Activated naive CD8-positive, alpha-beta T cell treated with anti-CD3 and anti-CD28 coated beads, Interleukin-2, amount 50 U/mL, for 16 hours (primary cell): Measurements from ENCODE around the gene S100A5.

Experiments
- DNase-seq: peaks from one replicate; pipeline ENCODE4 v3.0.0-alpha.2; 2020; ENCODE audit warnings: low read depth, low spot score

The S100A5 gene

DNA sequence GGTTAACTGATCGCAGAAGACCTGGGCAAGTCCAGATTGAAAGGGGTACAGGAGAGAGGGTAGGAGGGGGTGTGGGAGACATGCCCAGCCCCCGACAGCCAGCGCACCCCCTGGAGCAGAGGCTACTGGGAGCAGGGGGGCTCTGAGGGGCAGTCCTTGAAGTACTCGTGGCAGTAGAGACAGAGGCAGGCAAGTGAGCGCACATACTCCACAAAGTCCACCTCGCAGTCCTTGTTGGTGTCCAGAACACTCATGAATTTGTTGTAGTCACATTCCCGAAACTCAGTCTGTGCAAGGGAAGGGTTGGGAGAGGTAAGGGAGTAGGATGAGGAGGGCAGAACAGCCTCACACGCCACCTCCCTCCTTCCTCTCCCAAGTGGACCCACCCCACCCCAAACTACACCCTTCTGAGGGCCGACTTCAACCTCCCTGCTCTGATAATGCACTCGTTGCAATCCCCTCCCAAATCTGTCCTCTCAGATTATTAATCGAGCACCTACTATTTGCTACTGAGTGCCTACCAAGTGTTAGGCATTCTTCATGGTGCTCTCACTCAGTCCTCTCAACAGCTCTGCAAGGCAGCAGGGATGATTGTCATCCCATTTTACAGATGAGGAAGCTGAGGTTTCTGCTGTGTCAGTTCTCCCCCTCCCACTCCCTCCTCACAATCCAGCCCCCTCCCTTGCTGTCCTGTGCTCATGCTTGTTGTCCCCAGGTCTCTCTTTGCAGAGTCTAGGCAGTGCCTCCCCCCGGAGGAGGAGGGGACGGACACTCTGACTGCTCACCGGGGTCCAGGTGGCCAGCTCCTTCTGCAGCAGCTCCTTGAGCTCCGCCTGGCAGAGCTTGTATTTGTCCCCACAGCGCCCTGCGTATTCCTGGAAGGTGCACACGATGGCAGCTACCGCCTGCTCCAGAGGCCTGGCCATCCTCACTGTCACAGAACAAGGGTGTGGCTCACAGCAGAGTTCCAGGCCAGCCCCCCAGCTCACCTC is 7.1 kb upstream of the S100A5 start:
- no peak for DNase-seq

DNA sequence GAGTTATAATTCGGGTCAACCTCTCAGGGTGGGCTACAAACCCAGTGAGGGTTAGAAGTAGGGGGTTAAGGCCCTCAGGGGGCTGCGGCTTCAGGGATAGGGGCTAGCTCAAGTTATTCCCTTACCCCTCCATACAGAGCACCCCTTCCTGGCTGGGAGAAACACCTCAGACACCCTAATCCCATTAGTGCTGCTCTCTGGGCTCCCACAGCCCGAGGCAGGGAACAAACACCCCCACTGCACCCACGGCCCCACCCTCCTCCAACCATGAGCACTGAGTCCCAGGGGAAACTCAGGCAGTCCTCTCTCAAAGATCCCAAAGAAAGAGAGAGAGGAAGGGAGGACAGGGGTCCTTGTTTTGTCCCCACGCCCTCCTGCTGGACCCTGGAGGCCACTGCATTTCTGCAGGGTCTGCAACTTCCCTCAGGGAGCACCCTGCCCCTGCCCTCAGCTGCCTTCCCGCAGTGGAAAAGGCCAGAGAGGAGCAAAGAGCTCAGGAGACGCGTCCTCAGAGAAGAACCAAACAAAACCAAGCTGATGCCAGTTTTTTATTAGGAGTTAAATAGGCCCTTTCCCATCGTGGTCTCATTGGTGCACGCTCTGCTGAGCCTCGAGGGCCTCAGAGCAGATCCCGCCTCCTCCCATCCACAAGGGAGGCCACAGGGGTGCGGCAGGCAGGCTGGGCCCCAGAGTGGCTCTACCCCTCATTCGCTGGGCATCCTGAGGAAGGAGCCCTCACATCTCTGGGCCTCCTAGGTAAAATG is 6.2 kb upstream of the S100A5 start:
- no peak for DNase-seq

DNA sequence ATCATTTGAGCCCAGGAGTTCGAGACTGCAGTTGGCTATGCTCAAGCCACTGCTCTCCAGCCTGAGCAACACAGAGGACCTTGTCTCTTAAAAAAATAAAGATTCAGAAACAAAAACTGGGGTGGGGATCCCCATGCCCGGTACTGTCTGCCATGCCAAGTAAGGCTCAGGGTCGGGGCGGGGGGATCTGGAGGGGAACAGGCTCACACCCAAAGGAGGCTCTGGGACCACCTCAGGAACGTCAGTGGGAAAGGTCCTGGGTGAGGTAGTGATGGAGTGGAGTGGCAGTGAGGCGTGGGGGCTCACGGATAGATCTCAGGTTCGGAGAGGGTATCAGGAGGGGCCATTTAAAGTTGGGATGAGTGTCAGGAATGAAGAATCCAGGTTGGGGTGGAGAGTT is 5.6 kb upstream of the S100A5 start:
- DNase-seq, result no peak

DNA sequence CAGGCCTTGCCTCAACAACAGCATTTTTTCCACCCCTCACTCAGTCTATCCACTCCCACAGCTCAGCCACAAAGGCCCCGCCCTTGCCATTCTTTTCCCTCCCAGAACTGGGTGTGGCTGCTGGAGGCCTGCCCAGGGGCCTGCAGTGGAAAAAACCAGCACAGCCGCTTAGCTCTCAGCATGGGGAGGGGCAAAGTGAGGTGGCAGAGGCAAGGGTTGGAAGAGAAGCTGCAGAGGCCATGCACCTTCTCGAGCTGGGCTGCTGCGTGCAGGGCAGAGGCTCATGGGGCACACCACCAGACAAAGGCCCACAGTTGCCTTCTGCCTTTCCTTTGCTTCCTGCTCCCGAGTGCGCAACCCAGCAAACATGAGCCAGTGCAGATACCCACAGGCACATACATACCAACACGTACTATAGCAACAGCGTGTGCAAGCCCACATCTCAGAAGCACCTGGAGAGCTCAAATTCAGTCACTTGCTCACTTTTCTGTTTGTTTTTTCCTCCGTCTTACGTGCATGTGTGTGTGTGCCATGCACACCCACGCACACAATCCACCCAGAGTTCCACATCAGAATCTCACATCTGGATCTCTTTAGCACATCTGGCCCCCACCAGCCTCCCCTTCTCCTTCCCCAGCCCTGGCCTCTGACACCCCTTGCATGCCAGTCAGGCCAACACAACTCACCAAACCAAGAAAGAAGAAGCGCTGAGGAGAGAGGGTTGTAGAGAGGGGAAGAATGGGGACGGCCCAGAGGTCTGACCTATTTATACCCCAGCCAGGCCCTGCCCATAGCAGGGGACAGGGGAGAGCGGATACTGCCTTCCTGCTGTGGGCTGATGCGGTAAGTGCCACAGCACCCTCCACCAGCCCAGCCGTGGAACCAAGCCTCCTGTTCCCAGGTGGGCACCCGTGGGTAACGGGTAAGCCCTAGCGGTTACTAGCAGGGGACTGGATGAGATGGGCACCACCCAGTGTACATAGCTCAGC is 4.6 kb upstream of the S100A5 start, which contains the start of gene S100A4:
TSS of gene S100A4 (minus strand) at position 740 of the 989 bp plus-strand sequence. CDS start 1,012 bp downstream, outside the sequence.
- peak; percentile 82 for DNase-seq

DNA sequence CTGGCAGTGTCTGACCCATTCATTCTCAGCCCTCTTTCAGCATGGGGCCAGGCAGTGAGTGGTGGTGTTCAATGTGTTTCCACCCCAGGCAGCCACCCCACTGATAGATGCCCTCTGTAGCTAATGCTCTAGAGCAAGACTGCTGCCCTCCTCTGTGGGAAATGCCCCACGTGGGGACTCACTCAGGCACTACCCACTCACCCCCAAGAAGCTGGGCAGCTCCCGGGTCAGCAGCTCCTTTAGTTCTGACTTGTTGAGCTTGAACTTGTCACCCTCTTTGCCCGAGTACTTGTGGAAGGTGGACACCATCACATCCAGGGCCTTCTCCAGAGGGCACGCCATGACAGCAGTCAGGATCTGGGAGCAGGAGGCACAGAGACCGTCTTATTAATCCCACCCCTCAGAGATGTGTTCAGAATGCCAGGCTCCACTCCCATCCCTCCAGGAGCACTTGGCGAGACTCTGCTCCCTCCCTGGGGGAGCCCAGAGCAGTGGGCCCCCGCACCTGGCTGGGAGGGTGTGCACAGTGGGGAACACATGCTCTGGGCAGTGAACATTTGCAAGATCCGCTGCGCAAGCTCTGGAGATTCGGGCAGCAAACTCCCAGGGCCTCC is 3.8 kb upstream of the S100A5 start:
- DNase-seq, result no peak

DNA sequence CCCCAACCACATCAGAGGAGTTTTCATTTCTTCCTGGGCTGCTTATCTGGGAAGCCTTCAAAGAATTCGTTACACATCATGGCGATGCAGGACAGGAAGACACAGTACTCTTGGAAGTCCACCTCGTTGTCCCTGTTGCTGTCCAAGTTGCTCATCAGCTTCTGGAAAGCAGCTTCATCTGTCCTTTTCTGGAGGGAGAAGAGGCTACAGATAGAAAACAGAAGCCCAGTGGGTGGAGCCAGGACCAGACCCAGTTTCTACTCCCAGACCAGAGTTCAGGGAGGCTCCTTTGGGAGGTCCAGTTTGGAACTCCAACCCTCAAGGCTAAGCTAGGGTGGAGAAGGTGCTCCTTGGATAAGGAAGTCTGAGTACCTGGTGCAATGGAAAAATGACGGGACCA is 3.0 kb upstream of the S100A5 start:
- no peak for DNase-seq

DNA sequence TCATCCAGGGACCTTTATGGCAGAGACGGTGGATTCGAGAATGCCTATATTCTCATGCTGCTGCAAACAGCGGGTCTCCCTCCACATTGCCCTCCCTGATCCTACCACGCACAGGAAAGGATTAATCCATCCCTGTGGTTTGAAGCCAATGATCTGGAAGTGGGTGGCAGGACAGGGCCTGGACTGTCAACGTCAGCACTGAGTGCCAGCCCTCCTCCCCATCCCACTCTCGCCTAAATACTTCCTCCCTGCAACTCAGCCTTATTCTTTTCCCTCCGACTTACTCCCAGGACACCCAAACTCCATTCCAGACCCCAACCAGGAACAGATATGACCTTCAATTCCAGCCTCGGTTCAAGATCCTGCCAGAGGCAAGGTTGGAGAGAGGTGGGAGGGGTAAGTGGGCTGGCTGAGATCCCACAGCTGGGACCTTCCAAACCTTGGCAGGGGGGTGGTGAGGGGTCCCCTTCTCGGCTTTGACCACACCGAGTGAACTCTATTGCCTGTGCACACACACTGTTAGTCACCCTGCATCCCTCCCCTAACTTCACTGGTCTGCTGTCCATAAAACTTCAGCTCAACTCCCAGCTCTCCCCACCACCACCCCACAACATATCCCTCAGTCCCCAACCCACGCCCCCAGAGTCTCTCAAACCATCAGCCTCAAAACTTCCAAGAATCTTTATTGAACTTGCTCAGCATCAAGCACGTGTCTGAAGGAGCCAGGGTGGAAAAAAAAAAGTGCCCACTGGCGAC is 2.4 kb upstream of the S100A5 start:
- DNase-seq, result no peak

DNA sequence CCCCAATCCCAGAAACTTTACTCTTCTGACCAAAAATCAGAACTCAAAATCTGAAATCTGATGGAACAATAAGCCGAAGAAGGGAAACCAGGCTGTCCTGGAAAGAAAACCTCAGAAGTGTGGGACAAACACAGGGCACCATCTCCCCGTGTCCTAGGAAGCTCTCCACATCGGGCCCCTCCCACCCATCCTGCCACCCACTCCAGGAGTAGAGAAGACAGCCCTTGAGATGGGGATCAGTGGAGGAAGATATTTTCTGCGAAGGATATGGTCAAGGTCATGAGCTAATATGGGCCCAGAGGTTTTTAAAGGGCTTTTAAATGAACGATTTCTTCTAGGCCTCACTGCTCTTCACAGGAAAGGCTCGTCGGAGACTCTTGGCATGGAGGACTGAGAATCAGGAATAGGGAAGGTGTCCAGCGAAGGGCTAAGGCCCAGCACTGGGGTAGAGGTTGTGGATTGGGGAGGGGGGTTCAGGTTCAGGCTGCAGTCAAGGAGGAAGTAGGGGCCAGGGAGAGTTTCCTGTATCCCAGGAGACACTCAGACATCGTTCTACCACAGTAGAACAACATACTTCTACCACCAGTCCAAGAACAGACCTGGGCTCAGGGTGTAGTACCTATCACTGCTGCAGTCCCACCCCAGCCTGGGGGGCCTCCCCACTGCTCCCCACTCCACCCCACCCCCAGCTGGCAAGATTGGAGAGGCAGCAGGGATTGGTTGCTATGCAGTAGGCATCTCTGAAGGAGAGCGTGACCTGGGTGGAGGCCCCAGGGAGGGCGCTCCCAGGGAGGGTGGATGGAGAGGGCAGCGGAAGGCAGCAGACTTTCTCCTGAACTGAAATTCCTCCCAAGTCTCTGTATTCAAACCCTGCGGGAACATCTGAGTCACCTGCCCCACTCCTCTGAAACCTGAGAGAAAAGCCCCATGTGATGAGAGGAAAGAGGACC is 1.2 kb upstream of the S100A5 start:
- no peak for DNase-seq

DNA sequence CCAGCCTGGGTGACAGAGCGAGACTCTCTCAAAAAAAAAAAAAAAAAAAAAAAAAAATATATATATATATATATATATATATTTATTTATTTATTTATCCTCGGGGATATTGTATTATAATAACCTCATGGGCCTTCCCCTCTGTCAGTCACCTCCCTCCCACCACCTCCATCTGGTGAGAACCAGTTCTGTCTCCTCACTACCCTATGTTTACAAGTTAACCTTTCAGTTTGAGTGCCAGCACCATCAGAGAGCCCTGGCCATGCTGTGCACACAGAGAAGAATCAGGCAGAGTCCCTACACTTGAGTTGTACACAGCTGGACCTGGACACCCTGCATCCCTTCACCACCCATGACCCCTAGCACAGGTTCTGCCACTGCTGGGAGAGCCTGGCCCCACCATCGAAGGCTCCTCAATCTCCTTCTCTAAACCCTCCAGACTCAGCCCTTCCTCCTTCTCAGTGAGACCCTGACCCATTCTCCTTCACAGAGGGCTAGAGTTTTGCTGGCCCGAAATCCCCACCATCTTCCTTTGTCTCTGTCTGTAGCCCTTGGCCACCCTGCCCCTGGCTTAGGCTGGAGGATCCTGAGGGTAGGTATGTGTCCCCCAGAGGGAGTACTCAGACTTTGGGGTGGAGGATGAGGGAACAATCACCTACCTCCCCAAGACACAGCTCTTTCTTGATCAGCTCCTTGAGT is 1.2 kb downstream of the S100A5 start:
- no peak for DNase-seq

DNA sequence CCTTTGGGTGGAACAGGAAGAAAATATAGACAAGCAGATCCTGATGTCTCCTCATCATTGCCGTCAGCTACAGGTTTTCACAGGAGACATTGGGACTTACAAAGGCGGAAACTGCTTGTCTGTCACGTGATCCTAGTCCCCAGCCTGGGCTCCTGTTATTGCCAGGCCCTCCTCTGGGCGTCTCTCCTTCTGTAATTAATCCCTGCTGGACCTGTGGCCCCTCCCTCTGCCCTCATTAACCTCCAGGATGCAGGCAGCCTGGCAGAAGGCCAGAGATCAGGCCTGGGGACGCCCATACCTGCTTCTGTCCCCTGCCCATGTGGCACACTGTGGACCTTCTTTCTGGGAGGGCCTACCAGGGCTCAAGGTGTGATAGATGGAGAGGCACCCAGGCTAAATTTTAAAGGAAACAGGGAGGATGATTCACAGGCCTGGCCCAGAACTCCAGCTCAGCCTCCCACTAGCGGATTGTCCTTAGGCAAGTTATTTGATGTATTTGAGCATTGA is 2.4 kb downstream of the S100A5 start:
- no peak for DNase-seq

DNA sequence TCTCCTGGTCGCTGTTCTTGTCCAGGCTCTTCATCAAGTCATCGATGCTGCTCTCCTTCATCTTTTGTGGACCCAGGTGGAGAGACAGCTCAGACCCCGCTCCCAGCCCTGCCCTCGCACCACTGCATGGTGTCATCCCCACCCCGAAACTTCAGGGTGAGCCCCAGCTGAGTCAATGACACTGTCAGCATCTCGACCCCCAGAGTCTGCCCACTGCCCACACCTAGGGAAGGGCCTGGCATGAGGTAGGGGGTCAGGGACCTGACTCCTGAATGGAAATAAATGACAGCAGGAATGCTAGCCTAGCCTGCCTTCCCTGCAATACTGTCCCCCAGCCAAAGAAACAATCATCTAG is 3.4 kb downstream of the S100A5 start:
- DNase-seq, result no peak

DNA sequence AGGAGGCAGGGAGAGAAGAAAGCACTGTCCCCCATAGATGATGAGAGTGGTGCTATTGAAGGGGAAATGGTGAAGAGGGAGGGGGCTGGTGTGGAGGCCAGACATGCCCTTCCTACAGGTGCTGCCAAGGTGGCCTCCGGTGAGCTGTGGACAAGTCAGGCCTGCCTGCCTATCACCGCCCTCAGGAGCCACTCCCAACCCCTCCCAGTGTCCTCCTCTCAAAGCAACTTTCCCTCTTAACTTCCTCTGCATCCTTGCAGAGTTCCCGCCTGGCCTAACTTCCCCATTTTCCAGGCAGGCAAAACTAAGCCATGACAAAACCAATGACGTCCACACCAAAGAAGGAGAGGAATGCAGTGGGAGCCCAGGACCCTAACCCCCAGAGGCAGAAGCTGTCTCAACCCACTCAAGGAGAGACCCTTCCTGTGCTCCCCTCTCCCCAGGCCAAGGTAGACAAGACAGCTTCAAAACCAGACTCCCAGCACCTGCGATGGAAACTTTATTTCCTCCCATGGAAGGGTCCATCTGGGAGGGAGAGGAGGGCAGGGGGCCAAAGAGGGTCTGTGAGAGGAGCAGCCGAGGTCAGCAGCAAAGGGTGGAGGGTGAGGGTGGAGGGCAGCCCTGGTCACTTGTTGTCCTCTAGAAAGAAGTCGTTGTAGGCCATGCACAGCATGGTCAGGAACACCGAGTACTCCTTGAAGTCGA is 3.9 kb downstream of the S100A5 start:
- no peak for DNase-seq

DNA sequence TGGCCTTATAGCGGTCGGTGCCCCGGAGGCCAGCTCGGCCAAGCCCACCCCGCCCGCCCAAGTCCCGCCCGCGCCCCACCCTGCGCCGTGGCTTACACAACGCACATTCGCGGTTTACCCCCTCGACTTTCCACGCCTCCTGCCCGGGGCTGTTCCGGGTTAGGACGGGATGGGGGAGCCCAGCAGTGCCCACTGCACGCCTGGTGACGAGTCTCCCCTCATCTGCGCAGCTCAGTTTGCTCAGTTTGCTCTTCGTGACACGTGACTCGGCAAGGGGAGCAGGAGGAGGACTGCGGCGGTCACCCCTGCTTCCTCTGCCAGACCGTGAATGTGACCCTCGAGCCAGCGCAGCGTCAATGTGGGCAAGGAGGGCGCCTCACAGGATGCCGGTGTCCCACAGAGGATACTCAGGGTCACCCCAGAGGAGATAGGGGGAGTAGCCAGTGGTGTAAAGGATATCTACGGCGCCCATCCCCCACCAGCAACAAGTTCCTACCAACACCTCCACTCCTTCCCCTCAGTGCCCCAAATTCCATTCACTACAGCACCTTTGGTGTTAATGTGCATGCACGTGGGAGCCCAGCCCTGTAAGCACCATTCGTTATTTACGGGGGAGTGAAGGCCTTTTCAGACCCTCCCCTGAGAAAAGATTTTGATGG is 4.6 kb downstream of the S100A5 start:
- DNase-seq, result peak; percentile 61

DNA sequence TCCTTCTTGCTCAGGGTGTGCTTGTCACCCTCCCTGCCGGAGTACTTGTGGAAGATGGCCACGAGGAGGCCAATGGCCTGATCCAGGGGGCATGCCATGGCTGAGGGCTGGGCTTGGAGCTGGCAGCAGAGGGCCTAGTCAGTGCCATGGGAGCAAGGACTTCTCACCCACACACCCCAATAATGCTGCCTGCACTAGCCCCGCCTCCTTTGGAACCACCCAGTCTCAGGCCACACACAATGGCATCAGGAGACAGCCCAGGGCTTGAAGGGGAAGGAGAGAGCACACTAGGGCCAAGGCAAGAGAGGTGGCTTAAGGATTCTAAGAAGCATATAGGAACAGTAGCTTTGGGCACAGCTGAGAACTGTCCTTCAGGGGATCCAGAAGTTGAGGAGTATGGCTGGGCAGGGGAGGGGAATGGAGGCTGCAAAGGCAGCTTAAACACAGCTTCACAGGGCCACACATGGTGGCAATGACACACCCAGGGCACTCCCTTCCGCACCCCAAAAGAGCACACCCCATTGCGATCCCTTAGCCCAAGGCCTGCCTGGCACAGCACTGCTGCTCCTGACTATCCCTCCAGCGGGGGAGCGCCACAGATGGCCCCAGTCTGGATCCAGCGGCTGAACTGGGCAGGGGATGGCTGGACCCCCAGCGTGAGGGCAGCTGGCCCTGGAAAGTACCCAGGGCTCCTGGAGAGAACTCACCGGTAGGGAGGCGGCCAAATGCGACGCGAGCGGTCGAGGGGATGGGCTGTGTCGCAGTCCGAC is 5.3 kb downstream of the S100A5 start, which contains the start of gene S100A6:
TSS of gene S100A6 (minus strand) at position 750 of the 770 bp plus-strand sequence. CDS start at position 98, 652 bp downstream.
- no peak for DNase-seq

DNA sequence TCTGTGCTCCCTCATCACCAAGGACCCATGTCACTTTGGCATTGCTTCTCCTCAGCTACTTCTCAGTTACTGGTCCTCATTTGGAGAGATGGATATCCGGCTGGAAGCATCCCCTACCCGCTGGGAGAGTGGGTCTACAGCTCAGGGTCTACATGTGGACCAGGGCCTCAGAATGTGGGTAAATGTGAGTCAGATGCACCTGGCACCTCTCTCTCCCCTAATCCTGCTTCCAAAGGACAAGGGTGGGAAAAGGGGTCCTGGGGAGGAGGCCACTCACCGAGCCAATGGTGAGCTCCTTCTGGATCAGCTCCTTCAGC is 5.9 kb downstream of the S100A5 start:
- no peak for DNase-seq

DNA sequence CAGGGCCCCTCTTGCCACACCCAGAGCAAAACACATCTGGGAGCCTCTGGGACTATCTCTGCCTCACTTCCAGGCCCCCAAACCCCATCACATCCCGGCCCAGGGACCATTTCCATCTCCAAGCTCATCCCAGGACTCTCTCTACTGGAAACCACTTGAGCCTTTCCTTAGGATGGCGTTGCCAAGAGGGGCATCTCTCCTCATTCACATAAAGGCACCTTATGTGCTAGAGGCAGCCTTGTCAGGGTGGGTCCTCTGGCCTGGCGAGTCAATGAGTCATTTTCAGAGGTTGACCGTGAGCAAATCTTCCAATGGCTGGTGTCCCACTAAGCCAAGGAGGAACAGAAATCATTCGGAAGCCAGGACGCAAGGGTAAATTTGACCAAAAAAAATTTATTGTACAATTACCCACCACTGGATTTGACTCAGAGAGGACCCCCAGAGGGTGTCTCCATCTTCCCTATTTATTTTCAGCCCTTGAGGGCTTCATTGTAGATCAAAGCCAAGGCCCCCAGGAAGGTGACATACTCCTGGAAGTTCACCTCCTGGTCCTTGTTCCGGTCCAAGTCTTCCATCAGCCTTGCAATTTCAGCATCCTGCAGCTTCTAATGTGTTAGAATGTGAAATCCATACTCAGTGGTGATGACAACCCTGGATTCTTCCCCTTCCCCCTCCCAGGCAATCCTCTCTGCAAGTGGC is 6.4 kb downstream of the S100A5 start:
- DNase-seq, result no peak
